Activated CD8-positive, alpha-beta memory T cell treated with anti-CD3 and anti-CD28 coated beads, Interleukin-2, amount 50 U/mL, for 48 hours (primary cell): Measurements from ENCODE around the gene AFF3.
"Not testable (repeated sequence)": the region's sequence is repeated elsewhere in the genome, so short reads cannot be mapped to it uniquely, and the experiment has no call there.

Source experiments
- DNase-seq: peaks from one replicate; pipeline ENCODE4 v3.0.0-alpha.2; 2020

AFF3 gene

GRCh38 chr2:100105678-100106054 is 36.7 kb downstream of the AFF3 start:
- no peak for DNase-seq

GRCh38 chr2:100104718-100105677 is 37.4 kb downstream of the AFF3 start:
- DNase-seq: no peak

GRCh38 chr2:100104265-100104664 is 38.1 kb downstream of the AFF3 start:
- not testable (repeated sequence) for DNase-seq

- not testable (repeated sequence) for DNase-seq
Measured at GRCh38 chr2:100103527-100104252, 38.7 kb downstream of the AFF3 start.

DNA sequence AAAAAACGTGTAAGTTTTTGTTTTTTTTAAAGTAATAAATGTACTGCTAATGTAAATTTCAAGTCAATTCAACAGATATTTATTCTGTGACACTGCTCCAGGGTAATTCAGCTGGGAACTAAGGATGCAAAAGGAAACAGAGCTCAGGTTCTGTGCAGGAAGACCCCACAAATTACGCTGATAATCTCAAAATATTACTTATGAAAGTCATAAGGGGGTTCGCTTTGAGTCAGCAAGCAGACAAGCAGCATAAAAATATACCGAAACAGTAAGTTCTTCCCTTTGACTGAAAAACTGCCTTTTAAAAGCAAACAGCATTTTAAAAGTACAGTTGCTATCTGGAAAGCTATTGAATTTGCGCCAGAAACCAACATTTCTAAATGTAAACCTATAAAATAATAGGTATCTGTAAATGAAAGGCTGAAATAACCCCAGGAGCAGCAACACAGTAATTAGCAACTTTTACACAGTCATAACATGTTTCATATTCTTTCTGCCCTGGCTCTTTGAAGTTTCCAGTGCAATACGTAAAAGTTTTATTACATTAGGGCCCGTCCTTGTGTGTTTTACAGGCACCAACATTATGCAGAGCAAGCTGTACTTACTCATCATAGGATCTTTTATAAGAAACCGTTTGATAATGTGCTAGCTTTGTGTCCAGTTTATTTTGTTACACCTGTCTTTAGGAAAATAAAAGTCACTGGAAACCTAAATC is 39.8 kb downstream of the AFF3 start:
- DNase-seq: not testable (repeated sequence)

DNA sequence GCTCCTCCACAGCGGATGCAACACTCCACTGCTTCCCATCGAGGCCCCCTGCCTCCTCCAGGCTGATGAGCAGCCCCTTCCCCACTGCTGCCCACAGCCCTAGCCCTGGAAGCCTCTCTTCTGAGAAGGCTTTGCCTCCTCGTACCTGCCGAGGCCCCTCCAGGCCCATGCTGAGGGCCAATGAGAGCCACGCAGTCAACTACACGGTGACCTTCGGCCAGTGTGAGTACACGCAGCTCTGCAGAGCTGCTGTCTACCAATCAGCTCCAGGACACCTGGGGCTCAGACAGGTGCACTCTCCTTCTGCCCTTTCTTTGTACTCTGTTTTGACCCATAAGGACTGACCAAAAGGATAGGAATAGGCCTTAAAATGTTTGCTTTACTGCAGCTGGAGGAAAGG is 43.5 kb downstream of the AFF3 start:
- not testable (repeated sequence) for DNase-seq

DNA sequence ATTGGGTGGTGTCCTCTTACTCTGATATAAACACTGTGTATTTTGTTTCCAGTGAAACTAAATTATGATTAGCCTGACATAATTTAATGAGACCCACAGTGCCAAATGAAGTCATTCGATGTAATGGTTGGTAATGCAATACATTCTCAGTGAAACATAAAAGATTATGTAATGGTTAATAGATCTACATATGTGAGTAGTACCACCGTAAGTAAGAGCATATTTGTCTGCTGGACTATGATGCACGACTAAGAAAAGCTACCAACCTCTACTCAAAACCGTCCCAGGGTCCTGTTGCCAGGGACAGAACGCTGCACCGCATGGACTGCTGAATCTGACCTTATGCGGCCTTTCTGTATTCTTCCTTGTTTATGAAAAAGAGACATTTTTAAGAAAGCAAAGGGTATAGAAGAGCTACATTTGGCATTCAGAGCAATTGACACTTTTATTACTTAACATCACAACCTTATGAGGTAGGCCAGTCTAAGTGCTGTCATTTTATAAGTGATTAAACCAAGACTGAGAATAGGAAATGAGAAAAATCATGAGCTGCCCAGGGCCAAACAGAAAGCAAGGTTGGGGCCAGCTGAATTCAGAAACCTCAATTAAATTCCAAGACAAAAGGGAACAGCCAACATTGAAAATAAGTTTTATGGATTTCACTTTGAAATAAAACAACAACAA is 44.6 kb downstream of the AFF3 start:
- not testable (repeated sequence) for DNase-seq

GRCh38 chr2:100095845-100096244 is 46.5 kb downstream of the AFF3 start:
- DNase-seq: not testable (repeated sequence)

DNA sequence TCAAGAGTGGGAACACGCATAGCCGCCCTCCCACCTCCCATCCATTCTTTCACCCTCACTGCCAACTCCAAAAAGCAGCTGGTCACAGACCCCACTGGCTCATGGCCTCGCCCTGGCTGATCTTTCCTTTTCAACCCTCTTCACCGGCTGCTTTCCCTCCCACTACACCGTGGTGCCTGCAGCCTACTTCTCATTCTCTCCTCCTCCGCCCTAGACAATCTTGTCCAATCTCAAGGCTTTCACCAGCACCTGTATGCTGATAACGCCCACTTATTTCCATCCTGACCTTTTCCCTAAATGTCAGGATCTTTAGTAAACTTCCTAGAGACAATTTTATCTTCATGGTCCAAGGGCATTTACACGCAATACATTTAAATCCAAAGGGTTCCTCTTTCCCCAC is 50.6 kb downstream of the AFF3 start:
- not testable (repeated sequence) for DNase-seq

DNA sequence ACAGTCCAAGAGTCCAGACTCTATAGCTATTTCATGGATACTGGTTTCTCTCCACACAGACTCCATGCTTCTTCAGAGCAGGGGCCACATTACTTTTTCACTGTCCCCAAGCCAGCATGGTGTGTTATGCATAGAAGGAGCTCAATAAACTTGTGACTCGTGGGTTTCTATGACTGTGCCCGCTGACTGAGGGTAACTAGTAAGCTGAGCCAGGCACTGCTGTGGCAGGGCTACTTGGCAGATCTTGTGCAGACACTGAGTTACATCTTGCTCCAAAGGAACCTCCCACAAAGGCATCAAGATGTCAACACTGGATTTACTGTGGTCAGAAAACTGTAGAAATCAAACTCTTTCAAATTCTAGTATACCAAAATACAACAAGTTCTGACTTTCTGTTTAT is 56.6 kb downstream of the AFF3 start:
- DNase-seq: not testable (repeated sequence)

DNA sequence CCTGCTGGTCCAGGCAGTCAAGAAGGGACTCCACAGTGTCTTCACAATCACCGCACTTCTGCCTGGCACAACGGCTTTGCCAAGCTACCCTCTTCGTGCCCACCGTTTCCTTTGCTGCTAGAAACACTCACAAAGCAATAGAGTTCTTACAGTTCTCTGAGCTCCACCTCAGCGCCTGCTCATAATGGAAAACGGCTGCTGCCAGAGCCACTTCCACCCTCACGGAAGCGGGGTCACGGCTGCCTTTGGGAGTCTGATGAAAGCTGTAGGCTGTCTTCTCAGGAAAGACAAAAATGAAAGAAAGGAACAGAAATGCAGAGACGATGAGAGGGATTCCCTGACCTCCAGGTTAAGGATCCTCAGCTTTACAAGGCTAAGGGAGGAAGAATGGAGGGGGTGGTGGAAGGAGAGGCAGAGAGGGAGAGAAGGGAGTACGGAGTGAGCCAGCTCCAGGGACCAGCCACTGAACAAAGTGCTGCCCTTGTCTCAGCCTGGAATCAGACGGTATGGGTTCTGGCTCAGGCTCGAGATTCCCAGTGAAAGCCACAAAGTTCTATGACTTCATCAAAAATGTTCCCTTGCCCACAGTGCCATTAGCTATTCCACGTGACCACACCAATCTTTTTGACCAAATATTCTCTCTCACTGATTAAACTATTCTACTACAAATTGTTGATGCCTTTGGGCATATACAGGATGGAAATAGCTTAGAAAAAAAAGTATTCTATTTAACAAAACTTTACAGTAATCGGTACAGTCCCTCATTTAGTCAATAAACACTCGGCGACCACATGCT is 58.8 kb downstream of the AFF3 start:
- not testable (repeated sequence) for DNase-seq

DNA sequence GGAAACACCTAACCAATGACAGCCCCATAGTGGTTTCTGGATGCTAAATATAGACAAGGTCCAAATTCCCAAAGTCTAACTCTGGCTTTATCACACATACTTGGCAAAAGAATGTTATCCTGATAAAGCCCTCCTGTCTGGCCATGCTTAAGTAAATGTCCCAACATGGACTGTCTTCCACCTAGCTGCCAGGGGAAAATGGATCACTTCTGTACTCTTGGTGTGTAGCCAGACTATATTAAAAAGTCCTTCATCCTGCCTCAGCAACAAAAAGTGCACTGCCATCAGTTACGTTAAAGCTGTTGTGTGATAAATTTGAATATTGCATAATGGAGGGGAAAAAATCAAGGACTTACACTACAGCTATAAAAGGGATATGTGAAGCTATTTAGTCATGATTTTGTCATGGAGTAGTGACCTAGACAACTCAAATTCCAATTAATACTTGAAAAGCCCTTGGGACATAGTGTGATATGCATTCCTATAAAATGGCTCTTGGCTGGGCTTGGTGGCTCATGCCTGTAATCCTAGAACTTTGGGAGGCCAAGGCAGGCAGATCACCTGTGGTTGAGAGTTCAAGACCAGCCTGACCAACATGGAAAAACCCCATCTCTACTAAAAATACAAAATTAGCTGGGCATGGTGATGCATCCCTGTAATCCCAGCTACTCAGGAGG is 60.0 kb downstream of the AFF3 start:
- DNase-seq: not testable (repeated sequence)

- DNase-seq: no peak
Measured at GRCh38 chr2:100077935-100078334, 64.5 kb downstream of the AFF3 start.

DNA sequence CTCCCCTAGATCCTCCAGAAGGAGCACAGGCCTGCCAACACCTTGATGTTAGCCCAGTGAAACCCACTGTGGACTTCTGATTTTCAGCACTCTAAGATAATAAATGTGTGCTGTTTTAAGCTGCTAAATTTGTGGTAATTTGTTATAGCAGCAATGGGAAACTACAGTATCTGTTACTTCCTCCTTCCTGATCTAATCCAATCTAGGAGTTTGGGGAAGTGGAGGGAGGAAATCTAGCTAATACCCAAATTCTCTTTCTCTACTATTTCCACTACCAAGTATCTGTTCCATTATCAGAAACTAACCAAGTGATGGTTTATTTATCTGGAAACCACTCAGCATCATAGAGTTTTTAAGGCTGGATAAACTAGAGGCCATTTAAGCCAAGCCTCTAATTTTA is 64.9 kb downstream of the AFF3 start:
- DNase-seq: no peak

DNA sequence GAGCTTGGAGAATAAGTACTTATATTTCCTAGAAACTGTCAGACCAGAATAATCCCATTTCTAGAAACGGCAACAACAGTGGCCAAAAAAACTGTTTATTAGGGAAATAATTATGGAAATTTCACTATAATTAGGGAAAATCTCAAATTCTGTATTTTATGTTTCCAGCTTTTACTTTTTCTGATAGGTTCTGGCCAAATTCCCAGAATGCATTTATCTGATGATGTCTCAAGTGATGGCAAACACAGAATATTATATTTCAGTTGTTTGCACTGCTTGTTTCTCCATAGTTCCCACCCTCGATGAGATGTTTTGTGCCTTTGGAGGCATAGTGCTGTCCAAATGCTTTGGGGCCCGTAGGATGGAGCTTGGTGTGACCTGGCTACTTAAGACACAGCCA is 66.9 kb downstream of the AFF3 start:
- DNase-seq: no peak

DNA sequence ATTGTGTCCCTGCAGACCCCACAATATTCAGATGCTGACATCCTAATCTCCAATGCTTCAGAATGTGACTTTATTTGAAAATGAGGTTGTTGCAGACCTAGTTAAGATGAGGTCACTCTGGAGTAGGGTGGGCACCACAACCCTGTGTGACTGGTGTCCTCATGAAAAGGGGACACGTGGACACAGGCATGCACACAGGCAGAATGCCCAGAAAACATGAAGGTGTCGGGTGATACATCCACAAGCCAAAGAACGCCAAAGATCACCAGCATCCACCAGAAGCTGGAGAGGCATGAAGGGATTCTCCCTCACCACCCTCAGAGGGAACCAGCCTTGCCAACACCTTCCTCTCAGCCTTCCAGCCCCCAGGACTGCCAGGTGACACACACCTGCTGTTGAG is 69.3 kb downstream of the AFF3 start:
- DNase-seq: no peak

DNA sequence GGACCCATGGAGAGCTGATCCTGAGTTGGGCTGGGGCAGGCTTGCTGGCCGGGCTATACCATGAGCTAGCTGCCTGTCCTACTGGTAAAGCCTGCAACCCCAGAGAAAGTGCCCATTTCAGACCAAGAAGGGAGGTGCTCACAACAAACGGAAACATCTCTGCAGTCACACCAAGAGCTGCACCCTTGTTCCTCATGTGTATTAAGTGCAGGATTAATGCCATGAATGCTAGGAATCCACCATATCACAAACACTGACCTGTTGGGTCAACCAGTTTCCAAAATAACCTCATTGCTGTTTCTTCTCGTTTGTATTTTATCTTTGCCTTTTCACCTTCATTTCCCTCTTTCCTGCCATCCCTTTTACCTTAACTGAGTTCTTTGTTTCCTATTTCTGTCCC is 69.9 kb downstream of the AFF3 start:
- DNase-seq: no peak

DNA sequence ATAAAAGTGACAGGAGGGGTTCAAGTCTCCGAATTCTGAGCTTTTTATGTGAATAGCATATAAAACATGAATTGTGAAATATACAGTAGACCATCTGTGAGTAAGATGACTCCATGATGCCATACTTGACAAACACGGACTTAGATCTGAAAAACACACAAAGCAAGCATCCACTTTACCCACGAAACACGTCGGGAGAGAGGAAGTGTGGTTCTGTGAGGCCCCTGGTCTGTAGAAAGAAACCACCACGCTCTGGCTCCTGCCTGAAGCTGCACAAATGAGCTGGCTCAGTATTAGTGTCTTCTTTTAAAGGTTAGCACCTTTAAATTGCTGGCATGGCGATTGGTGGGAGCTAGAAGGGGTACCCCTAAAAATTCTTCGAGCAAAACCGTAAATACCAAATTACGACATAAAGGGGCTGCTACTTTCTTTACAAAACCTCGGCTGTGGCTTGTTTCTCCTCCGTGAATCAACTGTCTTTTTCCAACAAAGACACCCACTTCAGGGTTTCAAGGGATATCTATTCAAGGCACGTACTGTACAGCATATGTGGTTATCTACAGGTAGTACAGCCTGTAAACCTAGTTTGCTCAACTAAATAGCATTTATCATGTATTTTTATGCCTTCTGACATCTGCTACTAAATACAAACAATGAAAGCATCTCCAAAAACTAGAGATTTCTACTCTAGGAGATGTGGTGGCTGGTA is 70.9 kb downstream of the AFF3 start:
- no peak for DNase-seq

- no peak for DNase-seq
Measured at GRCh38 chr2:100070078-100070477, 72.3 kb downstream of the AFF3 start.

- no peak for DNase-seq
Measured at GRCh38 chr2:100068395-100068794, 74.0 kb downstream of the AFF3 start.

- DNase-seq: no peak
Measured at GRCh38 chr2:100067784-100068183, 74.6 kb downstream of the AFF3 start.
